Mesendoderm (in vitro differentiated cells): Measurements from ENCODE around the gene PDCD1.

ENCODE experiments used
- DNase-seq: peaks from one replicate; pipeline ENCODE4 v3.0.0; 2013
- H2AK5ac ChIP-seq: 2 replicates; pipeline ENCODE4 v1.6.1; 2013; ENCODE audit warnings: low read length, inconsistent platforms
- H2BK120ac ChIP-seq: 2 replicates; pipeline ENCODE4 v1.6.1; 2013; ENCODE audit warnings: low read depth, mild to moderate bottlenecking, low read length, moderate library complexity, mixed read lengths
- H2BK15ac ChIP-seq: replicated peaks from 2 replicates; pipeline ENCODE4 v1.6.1; 2013; ENCODE audit warnings: low read depth, mild to moderate bottlenecking, moderate library complexity
- H2BK5ac ChIP-seq: 2 replicates; pipeline ENCODE4 v1.6.1; 2013; ENCODE audit warnings: low read length, inconsistent platforms
- H3K18ac ChIP-seq: 2 replicates; pipeline ENCODE4 v1.6.1; 2013; ENCODE audit warnings: mild to moderate bottlenecking, low read length, mixed read lengths
- H3K23ac ChIP-seq: one replicate; pipeline ENCODE4 v1.6.1; 2013; ENCODE audit warnings: low read length
- H3K27ac ChIP-seq: 2 replicates; pipeline ENCODE4 v1.5.1; 2013; ENCODE audit warnings: low read depth, mild to moderate bottlenecking, inconsistent platforms, low read length, moderate library complexity
- H3K27me3 ChIP-seq: 2 replicates; pipeline ENCODE4 v1.6.1; 2013; ENCODE audit warnings: low read length, control low read depth, mild to moderate bottlenecking, inconsistent platforms; ENCODE audit not compliant: insufficient read depth, poor library complexity
- H3K36me3 ChIP-seq: 2 replicates; pipeline ENCODE4 v1.6.1; 2013; ENCODE audit warnings: low read length, inconsistent platforms; ENCODE audit not compliant: control insufficient read depth, insufficient read depth
- H3K4ac ChIP-seq: one replicate; pipeline ENCODE4 v1.6.1; 2013; ENCODE audit warnings: low read depth, mild to moderate bottlenecking, low read length, moderate library complexity
- H3K4me1 ChIP-seq: 2 replicates; pipeline ENCODE4 v1.6.1; 2013; ENCODE audit warnings: low read depth, low read length, inconsistent platforms; ENCODE audit not compliant: control insufficient read depth
- H3K4me2 ChIP-seq: 2 replicates; pipeline ENCODE4 v1.6.1; 2013; ENCODE audit warnings: low read length
- H3K4me3 ChIP-seq: 2 replicates; pipeline ENCODE4 v1.5.1; 2013; ENCODE audit warnings: mild to moderate bottlenecking, low read length
- H3K56ac ChIP-seq: one replicate; pipeline ENCODE4 v1.6.1; 2013; ENCODE audit warnings: low read length
- H3K79me1 ChIP-seq: 2 replicates; pipeline ENCODE4 v1.6.1; 2013; ENCODE audit warnings: low read length, inconsistent platforms
- H3K79me2 ChIP-seq: 2 replicates; pipeline ENCODE4 v1.6.1; 2013; ENCODE audit warnings: mild to moderate bottlenecking, low read length; ENCODE audit not compliant: control insufficient read depth, insufficient read depth
- H3K9ac ChIP-seq: 2 replicates; pipeline ENCODE4 v1.6.1; 2013; ENCODE audit warnings: low read length, inconsistent platforms
- H4K5ac ChIP-seq: one replicate; pipeline ENCODE4 v1.6.1; 2013; ENCODE audit warnings: low read length
- H4K8ac ChIP-seq: one replicate; pipeline ENCODE4 v1.6.1; 2013; ENCODE audit warnings: low read depth, mild to moderate bottlenecking, control low read depth, low read length, moderate library complexity
- WGBS: extraction: QIAGEN DNeasy Blood & Tissue Kit; methylation state at CpG from one replicate; pipeline ENCODE4 v1.1.7; 2013; ENCODE audit warnings: low lambda C conversion rate, missing lambda C conversion rate; ENCODE audit not compliant: insufficient coverage; ENCODE audit errors: extremely low coverage; 5-methylcytosine and 5-hydroxymethylcytosine counted together

Gene PDCD1

GRCh38 chr2:241892299-241893137 is 33.8 kb upstream of the PDCD1 start:
- Histone ChIP-seq H3K27me3 (no peaks in the 10 kb centered on the region), H2BK5ac (no peak overlapping the region), H2BK15ac (no peak overlapping the region), H2AK5ac (no peak overlapping the region), H3K56ac (no peak overlapping the region), H3K79me2 (no peaks in the 10 kb centered on the region), H3K23ac (no peak overlapping the region), H4K8ac (no peak overlapping the region), H3K9ac (no peak overlapping the region), H3K4me2 (no peak overlapping the region), H3K4me1 (no peaks in the 10 kb centered on the region), H3K4me3 (no peak overlapping the region), H3K36me3 (no peaks in the 10 kb centered on the region), H4K5ac (no peak overlapping the region), H2BK120ac (no peak overlapping the region), H3K27ac (no peak overlapping the region), H3K4ac (no peak overlapping the region), H3K79me1 (no peaks in the 10 kb centered on the region), H3K18ac (no peak overlapping the region)
- DNase-seq: peak; percentile 16
- no CpG with 5 or more reads among the region's 22 CpGs for WGBS

GRCh38 chr2:241891988-241892298 is 33.2 kb upstream of the PDCD1 start:
- Histone ChIP-seq H3K9ac (no peak overlapping the region), H2BK120ac (no peak overlapping the region), H3K79me2 (no peaks in the 10 kb centered on the region), H3K56ac (no peak overlapping the region), H3K27ac (no peak overlapping the region), H3K79me1 (no peaks in the 10 kb centered on the region), H3K4me2 (no peak overlapping the region), H4K5ac (no peak overlapping the region), H3K27me3 (no peaks in the 10 kb centered on the region), H3K4me3 (no peak overlapping the region), H3K4me1 (no peaks in the 10 kb centered on the region), H2BK15ac (no peak overlapping the region), H3K18ac (no peak overlapping the region), H2AK5ac (no peak overlapping the region), H3K23ac (no peak overlapping the region), H3K36me3 (no peaks in the 10 kb centered on the region), H4K8ac (no peak overlapping the region), H3K4ac (no peak overlapping the region), H2BK5ac (no peak overlapping the region)
- no peak for DNase-seq
- no CpG with 5 or more reads among the region's 3 CpGs for WGBS

GRCh38 chr2:241891315-241891987 is 32.8 kb upstream of the PDCD1 start:
- no peak for DNase-seq
- WGBS: no CpG with 5 or more reads among the region's 27 CpGs
- H3K4me1 ChIP-seq: no peaks in the 10 kb centered on the region

GRCh38 chr2:241890524-241891235 is 32.0 kb upstream of the PDCD1 start:
- Histone ChIP-seq H3K4me1 (no peaks in the 10 kb centered on the region), H3K79me2 (no peaks in the 10 kb centered on the region), H3K18ac (no peak overlapping the region), H2BK15ac (no peak overlapping the region), H3K36me3 (no peaks in the 10 kb centered on the region), H3K79me1 (no peaks in the 10 kb centered on the region), H3K27ac (no peak overlapping the region), H3K4me2 (no peak overlapping the region), H2BK120ac (no peak overlapping the region), H3K27me3 (no peaks in the 10 kb centered on the region), H3K9ac (no peak overlapping the region), H3K4me3 (no peak overlapping the region), H2AK5ac (no peak overlapping the region), H3K4ac (no peak overlapping the region), H4K8ac (no peak overlapping the region), H2BK5ac (no peak overlapping the region), H3K23ac (no peak overlapping the region), H4K5ac (no peak overlapping the region), H3K56ac (no peak overlapping the region)
- WGBS: 100% methylated on average over 1 of the region's 29 CpGs
- no peak for DNase-seq

More at GRCh38 chr2:241891315-241891987, 32.8 kb upstream of the PDCD1 start:
- no peak overlapping the region for H3K18ac ChIP-seq
- H3K9ac ChIP-seq: no peak overlapping the region
- no peak overlapping the region for H3K23ac ChIP-seq
- H2BK120ac ChIP-seq: no peak overlapping the region
- H3K4me2 ChIP-seq: no peak overlapping the region
- no peak overlapping the region for H3K4ac ChIP-seq
- H3K79me2 ChIP-seq: no peaks in the 10 kb centered on the region
- H3K4me3 ChIP-seq: no peak overlapping the region
- no peak overlapping the region for H2BK5ac ChIP-seq
- no peak overlapping the region for H4K5ac ChIP-seq
- H3K36me3 ChIP-seq: no peaks in the 10 kb centered on the region
- H3K56ac ChIP-seq: no peak overlapping the region
- no peak overlapping the region for H4K8ac ChIP-seq
- H3K27me3 ChIP-seq: no peaks in the 10 kb centered on the region
- H2BK15ac ChIP-seq: no peak overlapping the region
- H3K27ac ChIP-seq: no peak overlapping the region
- no peak overlapping the region for H2AK5ac ChIP-seq
- H3K79me1 ChIP-seq: no peaks in the 10 kb centered on the region

- Histone ChIP-seq H3K27me3 (no peaks in the 10 kb centered on the region), H2BK120ac (no peak overlapping the region), H2BK5ac (no peak overlapping the region), H3K36me3 (no peaks in the 10 kb centered on the region), H3K27ac (no peak overlapping the region), H4K5ac (no peak overlapping the region), H3K18ac (no peak overlapping the region), H2AK5ac (no peak overlapping the region), H3K56ac (no peak overlapping the region), H3K23ac (no peak overlapping the region), H3K79me2 (no peaks in the 10 kb centered on the region), H3K4me2 (no peak overlapping the region), H3K4me3 (no peak overlapping the region), H3K9ac (no peak overlapping the region), H4K8ac (no peak overlapping the region), H3K4me1 (no peaks in the 10 kb centered on the region), H3K79me1 (no peaks in the 10 kb centered on the region), H2BK15ac (no peak overlapping the region), H3K4ac (no peak overlapping the region)
- no peak for DNase-seq
- WGBS: no CpG with 5 or more reads among the region's 6 CpGs
Observed at GRCh38 chr2:241888641-241889040, 29.9 kb upstream of the PDCD1 start.
